MM.1S (cell line): ENCODE data around the gene ST8SIA5.

ENCODE experiments used
- DNase-seq: peaks from one replicate; pipeline ENCODE4 v3.0.0-alpha.2; 2015
- H2AFZ ChIP-seq: fragments of 300-600 bp; sonication (generic); 2 replicates; pipeline ENCODE4 v1.6.0; 2016; ENCODE audit warnings: antibody characterized with exemption, low read length
- H3F3A ChIP-seq: fragments of 300-600 bp; sonication (generic); 2 replicates; pipeline ENCODE4 v1.6.1; 2016; ENCODE audit warnings: mild to moderate bottlenecking, antibody characterized with exemption, low read length, moderate library complexity, mixed read lengths; ENCODE audit not compliant: insufficient read depth
- H3K27ac ChIP-seq: fragments of 300-600 bp; sonication (generic); 2 replicates; pipeline ENCODE4 v1.5.1; 2016; ENCODE audit warnings: mild to moderate bottlenecking, low read length
- H3K27me3 ChIP-seq: fragments of 300-600 bp; sonication (generic); replicated peaks from 2 replicates; pipeline ENCODE4 v1.6.0; 2016; ENCODE audit warnings: low read length; ENCODE audit not compliant: insufficient read depth
- H3K36me3 ChIP-seq: fragments of 300-600 bp; sonication (generic); replicated peaks from 2 replicates; pipeline ENCODE4 v1.6.1; 2016; ENCODE audit warnings: mild to moderate bottlenecking, low read length, mixed read lengths; ENCODE audit not compliant: insufficient read depth
- H3K4me1 ChIP-seq: fragments of 300-600 bp; sonication (generic); 2 replicates; pipeline ENCODE4 v1.6.1; 2016; ENCODE audit warnings: low read length, mixed read lengths
- H3K4me2 ChIP-seq: fragments of 300-600 bp; sonication (generic); 2 replicates; pipeline ENCODE4 v1.6.0; 2016; ENCODE audit warnings: low read depth, low read length
- H3K4me3 ChIP-seq: fragments of 300-600 bp; sonication (generic); 2 replicates; pipeline ENCODE4 v1.5.1; 2016; ENCODE audit warnings: low read length, mixed read lengths
- H3K79me2 ChIP-seq: fragments of 300-600 bp; sonication (generic); 2 replicates; pipeline ENCODE4 v1.6.1; 2016; ENCODE audit warnings: mixed run types, low read length, mixed read lengths
- H3K9ac ChIP-seq: fragments of 300-600 bp; sonication (generic); 2 replicates; pipeline ENCODE4 v1.6.1; 2016; ENCODE audit warnings: low read length, mixed read lengths
- H3K9me2 ChIP-seq: fragments of 300-600 bp; sonication (generic); replicated peaks from 2 replicates; pipeline ENCODE4 v1.6.1; 2016; ENCODE audit warnings: mild to moderate bottlenecking, low read length, mixed read lengths; ENCODE audit not compliant: insufficient read depth
- H3K9me3 ChIP-seq: fragments of 300-600 bp; sonication (generic); replicated peaks from 2 replicates; pipeline ENCODE4 v1.6.1; 2016; ENCODE audit warnings: mild to moderate bottlenecking, low read length, mixed read lengths; ENCODE audit not compliant: insufficient read depth
- H4K20me1 ChIP-seq: fragments of 300-600 bp; sonication (generic); 2 replicates; pipeline ENCODE4 v1.6.1; 2016; ENCODE audit warnings: mild to moderate bottlenecking, low read length, moderate library complexity, mixed read lengths; ENCODE audit not compliant: insufficient read depth
- CTCF ChIP-seq: fragments of 300-600 bp; sonication (generic); IDR thresholded peaks from 2 replicates; pipeline ENCODE4 v1.5.1; 2016; ENCODE audit warnings: antibody characterized with exemption, low read length, mixed read lengths
- EZH2 ChIP-seq: fragments of 300-600 bp; sonication (generic); optimal IDR thresholded peaks from 2 replicates; pipeline ENCODE3; 2017; ENCODE audit warnings: low read depth, mild to moderate bottlenecking, antibody characterized with exemption, low read length, mixed read lengths
- EZH2phosphoT487 ChIP-seq: fragments of 300-600 bp; sonication (generic); IDR thresholded peaks from 2 replicates; pipeline ENCODE4 v1.6.1; 2018; ENCODE audit warnings: antibody characterized with exemption, low read length

The ST8SIA5 gene

GRCh38 chr18:46770708-46771107, 13.9 kb upstream of the ST8SIA5 start:
- Histone ChIP-seq H4K20me1 (no peaks in the 10 kb centered on the region), H3F3A (no peaks in the 10 kb centered on the region), H3K4me3 (no peak overlapping the region), H3K9me2 (no peaks in the 10 kb centered on the region), H3K9me3 (no peaks in the 10 kb centered on the region), H2AFZ (no peak overlapping the region), H3K79me2 (no peaks in the 10 kb centered on the region), H3K36me3 (no peaks in the 10 kb centered on the region), H3K27me3 (no peaks in the 10 kb centered on the region), H3K4me2 (no peak overlapping the region), H3K4me1 (no peaks in the 10 kb centered on the region), H3K27ac (no peak overlapping the region), H3K9ac (no peak overlapping the region)
- TF ChIP-seq EZH2 (no peak), EZH2phosphoT487 (no peak), CTCF (no peak)
- no peak for DNase-seq

- H4K20me1 ChIP-seq, result no peaks in the 10 kb centered on the region
- no peaks in the 10 kb centered on the region for H3K36me3 ChIP-seq
- no peaks in the 10 kb centered on the region for H3K79me2 ChIP-seq
- no peak for DNase-seq
- no peaks in the 10 kb centered on the region for H3F3A ChIP-seq
- H3K4me2 ChIP-seq, result no peak overlapping the region
- H3K9ac ChIP-seq, result no peak overlapping the region
- no peak overlapping the region for H3K4me3 ChIP-seq
- H2AFZ ChIP-seq, result no peak overlapping the region
- H3K9me2 ChIP-seq, result no peaks in the 10 kb centered on the region
- no peaks in the 10 kb centered on the region for H3K9me3 ChIP-seq
- H3K4me1 ChIP-seq, result no peaks in the 10 kb centered on the region
- no peaks in the 10 kb centered on the region for H3K27me3 ChIP-seq
- no peak for TF ChIP-seq EZH2phosphoT487
- no peak for TF ChIP-seq CTCF
- TF ChIP-seq EZH2, result no peak
- no peak overlapping the region for H3K27ac ChIP-seq
Observed at GRCh38 chr18:46768166-46768921, 11.5 kb upstream of the ST8SIA5 start.

- Histone ChIP-seq H3K27me3 (no peaks in the 10 kb centered on the region), H3K4me3 (no peak overlapping the region), H3F3A (no peaks in the 10 kb centered on the region), H2AFZ (no peak overlapping the region), H3K36me3 (no peaks in the 10 kb centered on the region), H4K20me1 (no peaks in the 10 kb centered on the region), H3K27ac (no peak overlapping the region), H3K9me2 (no peaks in the 10 kb centered on the region), H3K4me2 (no peak overlapping the region), H3K9me3 (no peaks in the 10 kb centered on the region), H3K4me1 (no peaks in the 10 kb centered on the region), H3K9ac (no peak overlapping the region), H3K79me2 (no peaks in the 10 kb centered on the region)
- DNase-seq, result no peak
- TF ChIP-seq EZH2phosphoT487, result no peak
Observed at GRCh38 chr18:46767217-46767616, 10.4 kb upstream of the ST8SIA5 start.

GRCh38 chr18:46764586-46764985, 7.7 kb upstream of the ST8SIA5 start:
- Histone ChIP-seq H3K9me2 (no peaks in the 10 kb centered on the region), H3K79me2 (no peaks in the 10 kb centered on the region), H3K4me2 (no peak overlapping the region), H3K4me3 (no peak overlapping the region), H4K20me1 (no peaks in the 10 kb centered on the region), H3K27ac (no peak overlapping the region), H3K4me1 (no peaks in the 10 kb centered on the region), H3K27me3 (no peaks in the 10 kb centered on the region), H2AFZ (no peak overlapping the region), H3K9me3 (no peaks in the 10 kb centered on the region), H3K9ac (no peak overlapping the region), H3F3A (no peaks in the 10 kb centered on the region), H3K36me3 (no peaks in the 10 kb centered on the region)
- TF ChIP-seq CTCF (no peak), EZH2phosphoT487 (no peak), EZH2 (no peak)
- no peak for DNase-seq
